Kidney glomerular epithelial cell (primary cell): Measurements from ENCODE around the gene KRT15.

Experiments
- DNase-seq: peaks from one replicate; lab custom pipeline; 2025; lab: John Stamatoyannopoulos, UW

Gene KRT15

DNA sequence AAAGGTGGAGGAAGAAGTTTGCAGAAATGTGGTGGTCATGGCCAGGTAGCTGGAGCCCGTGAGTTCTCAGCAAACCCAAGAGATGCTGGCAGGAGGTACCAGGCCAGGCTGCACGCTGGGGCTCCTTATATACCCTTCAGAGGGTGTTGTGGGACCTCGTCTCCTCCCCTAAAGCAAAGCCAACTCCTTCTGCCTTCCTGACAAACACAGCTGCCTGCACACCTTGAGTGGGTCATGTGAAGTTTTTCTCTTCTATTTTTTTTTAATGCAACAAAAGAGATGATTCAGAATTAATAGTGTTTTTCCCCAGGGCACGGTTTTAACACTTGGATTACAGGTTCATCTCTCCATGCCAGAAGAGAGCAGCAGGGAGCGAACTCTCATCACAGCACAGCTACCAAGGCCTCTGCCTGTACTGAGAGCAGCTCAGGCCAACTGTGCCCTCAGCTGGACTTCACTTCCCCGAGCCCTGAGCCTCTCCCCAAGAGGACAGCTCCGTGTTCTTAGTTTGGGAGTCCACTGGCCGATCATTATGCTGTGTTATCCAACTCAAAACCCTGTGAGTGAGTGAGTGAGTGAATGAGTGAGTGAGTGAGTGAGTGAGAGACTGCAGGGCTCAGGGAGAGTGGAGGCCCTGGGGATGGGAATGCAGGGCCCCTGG, at the start of gene KRT15:
TSS of gene KRT15 (minus strand) at position 102 of the 661 bp plus-strand sequence. CDS start at position 39, 63 bp downstream.
- peak; percentile 28 for DNase-seq

DNA sequence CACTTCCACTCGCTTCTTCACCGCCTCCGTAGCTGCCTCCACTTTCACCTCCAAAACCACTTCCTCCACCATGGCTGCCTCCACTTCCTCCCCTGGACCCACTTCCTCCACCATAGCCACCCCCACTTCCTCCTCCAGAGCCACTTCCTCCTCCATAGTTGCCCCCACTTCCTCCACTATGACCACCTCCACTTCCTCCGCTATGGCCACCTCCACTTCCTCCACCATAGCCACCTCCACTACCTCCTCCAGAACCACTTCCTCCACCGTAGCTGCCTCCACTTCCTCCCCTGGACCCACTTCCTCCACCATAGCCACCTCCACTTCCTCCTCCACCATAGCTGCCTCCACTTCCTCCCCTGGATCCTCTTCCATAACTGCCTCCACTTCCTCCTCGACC, 48.6 kb upstream of the KRT15 start:
- DNase-seq: no peak

- no peak for DNase-seq
Measured at GRCh38 chr17:41565338-41565737, 46.6 kb upstream of the KRT15 start.

DNA sequence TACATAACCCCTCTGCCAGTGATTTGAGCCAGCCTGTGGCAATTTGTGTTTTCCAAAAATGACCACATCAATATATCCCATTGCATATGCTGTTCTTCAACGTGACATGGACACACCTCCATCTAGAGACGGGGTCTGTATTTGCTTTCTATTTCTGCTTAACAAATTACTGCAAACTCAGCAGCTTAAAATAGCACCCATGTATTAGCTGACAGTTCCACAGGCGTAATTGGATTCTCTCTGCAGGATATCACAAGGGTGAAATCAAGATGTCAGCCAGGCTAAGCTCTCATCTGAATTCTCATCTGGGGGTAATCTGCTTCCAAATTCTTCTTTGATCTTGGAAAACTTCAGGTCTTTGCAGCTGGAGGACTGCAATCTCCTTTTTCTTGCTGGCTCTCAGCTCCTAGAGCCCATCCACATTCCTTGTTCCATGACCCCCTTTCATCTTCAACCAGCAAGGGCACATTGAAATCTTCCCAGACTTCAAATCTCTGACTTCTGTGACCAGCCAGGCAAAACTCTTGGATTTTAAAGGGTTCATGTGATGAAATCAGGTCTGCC, 45.0 kb upstream of the KRT15 start:
- no peak for DNase-seq

GRCh38 chr17:41561554-41561953, 42.9 kb upstream of the KRT15 start:
- DNase-seq: no peak

- no peak for DNase-seq
Measured at GRCh38 chr17:41559548-41559947, 40.9 kb upstream of the KRT15 start.

DNA sequence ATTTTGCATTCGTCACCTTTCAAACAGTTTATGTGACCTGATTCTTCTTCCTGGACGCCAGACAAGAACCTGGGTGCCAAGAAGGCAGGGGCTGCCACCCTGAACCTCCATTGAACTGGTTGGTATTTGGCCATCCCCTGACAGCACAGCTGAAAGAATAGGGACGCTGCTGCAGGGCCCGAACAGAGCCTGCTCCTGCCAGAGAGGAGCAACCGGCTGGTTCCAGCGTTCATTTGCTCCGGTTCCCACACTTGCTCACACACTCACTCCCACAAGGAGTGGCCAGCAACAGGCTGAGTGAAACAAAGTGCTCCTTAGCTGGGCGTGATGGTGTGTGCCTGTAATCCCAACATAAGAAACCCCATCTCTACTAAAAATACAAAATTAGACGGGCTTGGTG, 38.2 kb upstream of the KRT15 start:
- no peak for DNase-seq

- DNase-seq: no peak
Measured at GRCh38 chr17:41556306-41556705, 37.6 kb upstream of the KRT15 start.

GRCh38 chr17:41555105-41555887, 36.6 kb upstream of the KRT15 start:
- no peak for DNase-seq

GRCh38 chr17:41553987-41554680, 35.4 kb upstream of the KRT15 start:
- DNase-seq: no peak

DNA sequence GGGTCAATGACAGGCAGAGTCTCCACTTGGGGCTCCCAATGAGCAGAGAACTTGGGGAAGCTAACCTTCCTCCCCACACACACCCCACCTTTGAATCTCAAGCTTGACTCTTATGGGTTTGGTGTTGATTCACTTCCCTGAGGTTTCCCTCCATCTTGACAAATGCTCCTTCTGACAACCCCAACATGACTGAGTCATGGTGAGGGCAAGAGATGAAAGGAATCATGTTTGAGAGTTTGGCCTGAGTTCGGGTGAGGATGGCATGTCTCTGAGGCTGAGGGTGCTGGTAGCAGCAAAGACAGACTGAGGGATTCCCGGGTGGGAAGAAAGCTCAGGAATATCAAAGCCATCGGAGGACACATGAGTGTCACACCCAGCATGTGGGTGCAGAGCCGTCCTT, 34.5 kb upstream of the KRT15 start:
- no peak for DNase-seq

DNA sequence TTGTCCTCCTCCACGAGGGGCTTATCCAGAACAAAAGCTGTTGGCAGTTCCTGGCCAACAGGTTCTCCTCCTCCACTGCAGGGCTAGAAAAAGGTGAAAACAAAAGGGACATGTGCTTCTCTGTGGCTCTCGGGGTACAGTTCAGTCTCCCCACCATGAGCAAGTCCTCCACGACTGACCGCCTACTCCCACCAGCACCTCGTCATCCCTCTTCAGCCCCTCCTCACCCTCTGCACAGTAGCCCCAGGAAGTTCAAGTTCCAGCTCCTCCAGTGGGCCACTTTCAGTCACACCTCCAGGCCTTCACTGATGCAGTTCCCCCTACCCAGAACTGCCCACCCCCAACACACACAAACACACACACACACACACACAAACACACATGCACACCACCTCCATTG, 33.8 kb upstream of the KRT15 start:
- DNase-seq: no peak

DNA sequence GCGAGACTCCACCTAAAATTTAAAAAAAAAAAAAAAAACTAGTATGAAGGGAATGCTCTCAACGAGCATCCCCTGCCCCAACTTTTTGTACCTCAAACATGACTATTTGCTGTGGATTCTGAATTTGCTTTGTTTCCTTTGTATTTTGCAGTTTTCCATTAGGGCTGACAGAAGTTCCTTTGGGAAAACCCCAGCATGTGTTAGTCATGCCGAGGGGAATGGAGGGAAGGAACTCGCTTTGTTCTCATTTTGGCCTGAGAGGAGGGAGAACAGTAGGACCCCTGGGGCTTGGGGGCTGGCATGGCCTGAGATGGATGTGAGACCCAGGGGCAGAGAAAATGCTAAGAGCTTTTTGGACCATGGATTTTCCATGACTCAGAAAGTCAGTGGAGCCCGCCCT, 32.7 kb upstream of the KRT15 start:
- no peak for DNase-seq

- no peak for DNase-seq
Measured at GRCh38 chr17:41549596-41550039, 30.9 kb upstream of the KRT15 start.

DNA sequence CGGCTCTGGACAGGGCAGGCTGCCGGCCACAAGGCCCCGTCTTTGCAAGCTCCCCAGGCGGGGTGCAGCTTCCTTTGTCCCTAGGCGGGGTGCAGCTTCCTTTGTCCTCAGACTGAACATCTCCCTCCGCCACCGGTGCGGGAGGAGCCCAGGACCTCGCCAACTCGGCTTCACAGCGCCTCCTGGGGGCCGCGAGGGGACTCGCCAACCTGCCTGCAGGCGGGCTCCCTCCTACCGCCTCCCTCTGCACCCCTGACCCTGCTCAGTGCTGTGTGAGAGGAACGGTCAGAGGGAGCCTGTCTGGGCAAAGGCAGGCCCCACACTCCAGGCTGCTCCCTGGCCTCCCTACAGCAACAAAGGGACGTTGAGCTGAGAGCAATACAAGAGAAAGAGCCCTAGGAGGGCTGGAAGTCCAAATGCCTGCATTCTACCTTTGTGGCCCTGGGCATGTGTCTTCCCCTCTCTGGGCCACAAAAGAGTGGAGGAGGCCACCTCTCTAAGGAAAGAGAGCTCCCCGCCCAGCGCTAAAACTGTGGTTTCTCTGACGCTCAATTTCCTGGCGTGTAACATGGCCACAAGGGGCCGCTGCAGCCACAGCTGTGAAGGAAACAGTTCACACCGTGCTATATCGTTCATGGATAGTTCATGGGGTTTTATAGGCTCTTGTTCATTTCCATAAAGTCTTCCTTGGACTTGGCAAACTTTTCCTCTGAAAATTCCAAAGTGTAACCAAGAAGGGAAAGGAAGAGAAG, 30.3 kb upstream of the KRT15 start:
- peak; percentile 88 for DNase-seq

DNA sequence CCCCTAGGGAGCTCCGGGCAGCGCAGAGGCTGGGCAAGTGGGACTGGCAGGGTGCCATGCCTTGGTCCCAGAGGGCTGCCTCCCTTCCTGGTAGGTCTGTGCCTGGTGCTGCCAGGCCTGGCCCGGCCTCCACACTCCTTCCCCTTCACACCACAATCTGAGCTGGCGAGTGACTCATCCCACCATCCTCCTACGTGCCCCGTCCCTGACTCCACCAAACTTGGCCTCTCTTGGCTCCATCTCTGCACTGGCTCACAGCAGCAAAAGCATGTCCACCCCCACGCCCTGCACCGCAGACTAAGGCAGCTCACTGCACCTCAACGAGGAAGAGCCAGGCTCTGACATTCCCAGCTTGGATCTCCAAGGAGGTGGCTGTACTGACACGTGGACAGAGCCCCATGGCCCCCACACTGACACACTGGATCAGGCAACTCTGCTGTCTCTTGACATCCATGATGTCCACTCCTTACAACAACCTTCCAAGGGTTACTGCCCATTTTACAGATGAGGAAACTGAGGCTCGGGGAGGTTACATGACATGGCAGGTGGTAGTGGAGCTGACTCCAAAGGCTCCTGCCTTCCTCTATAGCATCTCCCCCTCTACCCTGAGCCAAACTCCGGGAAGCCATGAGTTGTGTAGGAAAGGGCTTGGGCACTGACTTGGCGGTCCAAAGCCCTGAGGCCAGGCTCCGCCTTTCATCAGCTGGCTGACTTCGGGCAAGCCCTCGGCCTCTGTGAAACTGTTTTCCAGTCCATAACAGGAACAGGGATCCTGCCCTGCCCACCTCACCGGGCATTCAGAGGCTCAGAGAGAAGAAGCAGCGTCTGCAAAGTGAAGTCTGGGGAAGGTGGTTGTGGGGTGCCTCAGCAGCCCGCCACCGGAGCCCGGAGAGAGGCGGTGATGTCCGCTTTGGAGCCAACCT, 29.5 kb upstream of the KRT15 start:
- DNase-seq: peak; percentile 100

GRCh38 chr17:41547378-41547841, 28.7 kb upstream of the KRT15 start:
- DNase-seq: peak; percentile 86

- no peak for DNase-seq
Measured at GRCh38 chr17:41546819-41547218, 28.1 kb upstream of the KRT15 start.

DNA sequence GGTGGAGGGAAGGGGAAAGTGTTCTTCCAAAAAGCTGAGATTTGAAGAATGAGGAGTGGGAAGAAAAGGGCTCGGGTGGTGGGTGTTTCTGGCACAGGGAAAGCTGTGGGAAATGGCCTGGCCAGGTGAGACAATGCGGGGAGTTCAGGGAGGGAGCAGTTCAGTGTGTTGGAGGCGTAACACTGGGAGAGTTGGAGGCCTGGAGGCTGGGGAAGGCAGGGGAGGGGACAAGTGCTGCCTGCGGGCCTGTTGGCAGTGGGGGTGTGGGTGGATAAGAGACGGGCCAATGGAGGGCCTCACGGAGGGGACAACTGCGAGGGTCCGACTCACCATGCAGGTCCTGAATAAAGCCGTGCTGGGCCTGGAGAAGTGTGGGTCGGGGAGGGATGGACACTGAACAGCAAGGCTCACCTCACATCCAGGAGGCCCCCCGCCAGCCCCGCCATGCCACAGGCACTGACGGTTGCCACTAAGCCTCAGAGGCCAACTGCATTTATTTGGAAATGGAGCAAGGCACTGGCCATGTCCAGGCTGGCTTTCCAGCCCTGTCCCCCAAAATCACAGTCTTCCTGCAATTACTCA, 27.2 kb upstream of the KRT15 start:
- no peak for DNase-seq

DNA sequence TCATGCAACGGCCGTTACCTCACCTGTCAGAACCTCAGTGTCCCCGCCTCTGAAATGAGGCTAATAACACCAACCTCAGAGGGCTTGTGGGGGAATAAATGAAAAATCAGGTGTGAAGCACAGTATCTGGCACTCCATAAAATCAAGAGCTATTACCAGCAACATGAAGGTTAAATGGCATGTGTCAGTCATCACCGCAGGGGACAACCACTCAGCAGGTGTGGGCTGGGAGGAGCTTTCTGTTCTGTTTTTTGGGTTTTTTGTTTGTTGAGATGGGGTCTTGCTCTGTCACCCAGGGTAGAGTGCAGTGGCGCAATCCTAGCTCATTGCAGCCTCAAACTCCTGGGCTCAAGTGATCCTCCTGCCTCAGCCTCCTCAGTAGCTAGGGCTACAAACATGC, 26.2 kb upstream of the KRT15 start:
- DNase-seq: no peak
